H1 (cell line): ENCODE measurements around the gene OOSP2.

Experiments
- POLR2A ChIP-seq, 2 experiments: IDR thresholded peaks; 1 replicate in 1 of 2; 2 replicates in 1 of 2; pipeline ENCODE4 v1.6.1; 2011; ENCODE audit warnings: low read depth in 2 of 2, low read length in 2 of 2, mild to moderate bottlenecking in 2 of 2; ENCODE audit errors: control extremely low read depth in 1 of 2
- TF ChIP-seq, protein P1 (sequence below), 3 experiments: IDR thresholded peaks; 1 replicate in 2 of 3; 2 replicates in 1 of 3; pipeline versions ENCODE4 v1.5.1 to v1.6.1; 2011; ENCODE audit warnings: low read length in 3 of 3, mild to moderate bottlenecking in 3 of 3, inconsistent platforms in 2 of 3, low read depth in 1 of 3, moderate library complexity in 1 of 3; ENCODE audit not compliant: insufficient read depth in 1 of 3; ENCODE audit errors: control extremely low read depth in 1 of 3

DNA sequence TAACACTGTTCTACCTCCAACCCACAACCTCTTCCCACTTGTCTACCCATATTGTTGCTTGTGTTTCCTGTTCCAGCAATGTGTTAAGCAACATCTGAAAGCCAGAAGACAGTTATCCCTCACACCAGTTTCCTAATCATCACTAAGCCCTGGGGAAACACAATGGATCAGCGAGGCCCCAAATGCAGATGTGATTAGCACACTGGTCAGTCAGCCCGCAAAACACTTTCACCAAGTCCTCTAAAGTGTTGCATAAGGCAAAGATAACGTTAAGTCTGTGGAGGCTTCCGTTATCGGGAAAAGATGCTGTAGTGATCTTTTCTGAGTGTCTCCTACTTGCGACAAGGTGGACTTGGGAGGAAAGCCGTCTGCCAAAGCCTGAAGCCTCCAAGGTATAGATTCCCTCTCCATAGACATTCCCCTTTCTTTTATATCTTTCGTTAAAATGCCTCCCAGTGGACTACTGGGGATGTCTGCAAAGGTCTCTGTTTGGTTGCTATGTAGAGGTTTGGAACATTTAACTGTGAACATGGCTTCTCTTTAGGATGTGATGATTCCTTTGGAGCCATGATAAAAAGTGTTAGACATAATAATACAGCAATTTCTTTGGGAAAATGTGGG lies 16.2 kb downstream of the OOSP2 start, which contains the start of gene MS4A3:
- TF ChIP-seq, protein P1, sequence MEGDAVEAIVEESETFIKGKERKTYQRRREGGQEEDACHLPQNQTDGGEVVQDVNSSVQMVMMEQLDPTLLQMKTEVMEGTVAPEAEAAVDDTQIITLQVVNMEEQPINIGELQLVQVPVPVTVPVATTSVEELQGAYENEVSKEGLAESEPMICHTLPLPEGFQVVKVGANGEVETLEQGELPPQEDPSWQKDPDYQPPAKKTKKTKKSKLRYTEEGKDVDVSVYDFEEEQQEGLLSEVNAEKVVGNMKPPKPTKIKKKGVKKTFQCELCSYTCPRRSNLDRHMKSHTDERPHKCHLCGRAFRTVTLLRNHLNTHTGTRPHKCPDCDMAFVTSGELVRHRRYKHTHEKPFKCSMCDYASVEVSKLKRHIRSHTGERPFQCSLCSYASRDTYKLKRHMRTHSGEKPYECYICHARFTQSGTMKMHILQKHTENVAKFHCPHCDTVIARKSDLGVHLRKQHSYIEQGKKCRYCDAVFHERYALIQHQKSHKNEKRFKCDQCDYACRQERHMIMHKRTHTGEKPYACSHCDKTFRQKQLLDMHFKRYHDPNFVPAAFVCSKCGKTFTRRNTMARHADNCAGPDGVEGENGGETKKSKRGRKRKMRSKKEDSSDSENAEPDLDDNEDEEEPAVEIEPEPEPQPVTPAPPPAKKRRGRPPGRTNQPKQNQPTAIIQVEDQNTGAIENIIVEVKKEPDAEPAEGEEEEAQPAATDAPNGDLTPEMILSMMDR (IDR thresholded peaks at IDR 0.05; ENCODE audit: control extremely low read depth in 1 of 3, insufficient read depth in 1 of 3, low read depth in 1 of 3, low read length in 3 of 3) = no peak
- no peak for TF ChIP-seq POLR2A (IDR thresholded peaks at IDR 0.05; ENCODE audit: control extremely low read depth in 1 of 2, low read depth in 2 of 2, low read length in 2 of 2)
